Activated CD4-positive, alpha-beta memory T cell treated with anti-CD3 and anti-CD28 coated beads, Interleukin-2, amount 10 ng/mL, durations not matched to agents 7 days and 5 days (primary cell): ENCODE measurements around the gene SGSM2. TPM values are rescaled to one million over a fixed set of nuclear protein-coding genes. Genes with fewer than 3 reads are reported as not detected.

ENCODE experiments used
- CTCF ChIA-PET: fragments of 350-600 bp; sonication (Branson Sonifier 250); formaldehyde crosslinking; loops from one replicate; lab custom pipeline; 2021; ENCODE audit warnings: antibody characterized with exemption, inconsistent platforms; lab: Charles Lee
- POLR2A ChIA-PET: fragments of 350-600 bp; sonication (Branson Sonifier 250); formaldehyde crosslinking; loops from one replicate; lab custom pipeline; 2021; ENCODE audit warnings: antibody characterized with exemption; lab: Charles Lee
- DNase-seq: peaks from one replicate; pipeline ENCODE4 v3.0.0-alpha.2; 2020
- H3K27ac Mint-ChIP-seq: one replicate; pipeline ENCODE4 v1.8.0; 2021; ENCODE audit warnings: mild to moderate bottlenecking, mixed read lengths
- H3K27me3 Mint-ChIP-seq: one replicate; pipeline ENCODE4 v1.8.0; 2021; ENCODE audit warnings: mixed read lengths
- H3K36me3 Mint-ChIP-seq: one replicate; pipeline ENCODE4 v1.8.0; 2021; ENCODE audit warnings: low read depth, mixed read lengths
- H3K4me1 Mint-ChIP-seq: one replicate; pipeline ENCODE4 v1.8.0; 2021; ENCODE audit warnings: mixed read lengths
- H3K4me3 Mint-ChIP-seq: one replicate; pipeline ENCODE4 v1.8.0; 2021; ENCODE audit warnings: mild to moderate bottlenecking, mixed read lengths
- H3K9me3 Mint-ChIP-seq: one replicate; pipeline ENCODE4 v1.8.0; 2021; ENCODE audit warnings: mixed read lengths
- total RNA-seq, 2 experiments: library from RNA; stranded (reverse); gene quantifications; one replicate each; pipeline ENCODE4 v1.2.3, GENCODE V29; 2021

The SGSM2 gene
- total RNA-seq, 2 experiments from 2014 or later = 45.4 to 49.4 TPM

DNA sequence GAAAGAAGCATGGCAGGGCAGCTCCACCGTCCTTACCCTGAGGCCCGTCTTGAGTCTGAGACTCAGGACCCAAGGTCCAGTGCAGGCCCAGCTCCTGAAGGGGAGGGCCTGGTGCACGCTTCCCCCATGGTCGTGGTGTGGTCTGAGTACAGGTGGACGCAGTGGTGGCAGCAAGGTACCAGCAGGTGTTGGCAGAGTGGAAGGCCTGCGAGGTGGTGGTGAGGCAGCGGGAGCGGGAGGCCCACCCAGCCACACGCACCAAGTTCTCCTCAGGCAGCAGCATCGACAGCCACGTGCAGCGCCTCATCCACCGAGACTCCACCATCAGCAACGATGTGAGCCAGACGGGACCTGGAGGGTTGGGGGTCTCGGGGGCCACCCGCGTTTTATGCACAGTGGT lies 35.9 kb downstream of the SGSM2 start:
- H3K9me3 Mint-ChIP-seq = no peaks in the 10 kb centered on the region

DNA sequence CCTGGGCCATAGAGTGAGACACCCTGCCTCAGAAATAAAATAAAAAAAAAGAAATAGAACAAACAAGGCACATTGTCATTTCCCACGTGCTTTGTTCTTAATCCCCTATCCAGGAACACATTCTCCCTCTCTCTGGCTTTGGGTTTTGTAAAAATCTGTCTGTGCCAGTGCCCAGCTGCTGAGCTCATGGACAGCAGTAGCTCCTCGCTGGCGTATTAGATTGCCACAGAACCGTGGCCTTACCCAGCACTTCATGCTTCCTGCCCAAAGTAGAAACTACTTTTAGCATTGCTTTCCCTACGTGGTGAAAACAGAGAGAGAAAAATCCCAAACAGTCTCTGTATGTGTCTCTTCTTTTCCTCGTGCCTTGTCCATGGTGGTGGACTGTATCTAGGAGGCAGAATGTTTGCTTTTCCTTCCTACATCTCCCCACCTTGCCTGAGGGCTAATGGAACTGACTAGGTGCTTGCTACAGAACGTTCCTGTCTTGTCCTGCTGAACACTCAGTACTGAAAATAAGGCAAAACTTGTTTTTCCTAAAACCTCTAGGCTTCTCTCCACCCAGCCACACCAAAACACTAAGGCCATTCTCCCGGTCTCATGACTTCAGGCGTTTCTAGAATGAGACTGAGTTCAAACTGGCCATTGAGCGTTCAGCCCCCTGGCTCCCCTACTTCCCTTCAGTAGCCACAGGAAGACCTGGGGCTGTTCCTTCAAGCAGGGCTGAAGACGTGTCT lies 37.4 kb downstream of the SGSM2 start:
- ChIA-PET POLR2A (interaction anchor here (1.1 kb wide), 1 partner anchor 38 kb away, joined by 3 read pairs; the partner anchor contains the start of gene TSR1), CTCF (interaction anchor here (2.3 kb wide), 1 partner anchor 8 kb away, joined by 8 read pairs; no protein-coding TSS in a partner anchor)
- no peaks in the 10 kb centered on the region for H3K36me3 Mint-ChIP-seq
- H3K27ac Mint-ChIP-seq = no peak overlapping the region
- no peaks in the 10 kb centered on the region for H3K27me3 Mint-ChIP-seq
- no peaks in the 10 kb centered on the region for H3K9me3 Mint-ChIP-seq
- H3K4me1 Mint-ChIP-seq = no peaks in the 10 kb centered on the region
- no peak for DNase-seq
- no peak overlapping the region for H3K4me3 Mint-ChIP-seq

More for the DNA sequence above, 35.9 kb downstream of the SGSM2 start:
- no peak overlapping the region for H3K4me3 Mint-ChIP-seq
- no peaks in the 10 kb centered on the region for H3K27me3 Mint-ChIP-seq
- CTCF ChIA-PET = interaction anchor here (1.2 to 2.3 kb wide), 2 partner anchors 9 to 43 kb away, joined by 6 to 8 read pairs; no protein-coding TSS in a partner anchor
- H3K27ac Mint-ChIP-seq = no peak overlapping the region
- POLR2A ChIA-PET = interaction anchor here (1.5 kb wide), 1 partner anchor 9 kb away, joined by 4 read pairs; no protein-coding TSS in a partner anchor
- H3K36me3 Mint-ChIP-seq = no peaks in the 10 kb centered on the region
- DNase-seq = no peak
- no peaks in the 10 kb centered on the region for H3K4me1 Mint-ChIP-seq

DNA sequence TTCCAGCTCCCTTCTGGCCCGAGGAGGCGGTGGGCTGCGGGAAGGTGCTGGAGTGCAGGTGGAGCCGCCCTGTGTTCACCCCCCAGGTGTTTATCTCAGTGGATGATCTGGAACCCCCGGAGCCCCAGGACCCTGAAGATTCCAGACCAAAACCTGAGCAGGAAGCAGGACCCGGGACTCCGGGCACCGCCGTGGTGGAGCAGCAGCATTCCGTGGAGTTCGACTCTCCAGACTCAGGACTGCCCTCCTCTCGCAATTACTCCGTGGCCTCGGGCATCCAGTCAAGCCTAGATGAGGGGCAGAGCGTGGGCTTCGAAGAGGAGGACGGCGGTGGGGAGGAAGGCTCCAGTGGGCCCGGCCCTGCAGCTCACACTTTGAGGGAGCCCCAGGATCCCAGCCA lies 38.1 kb downstream of the SGSM2 start:
- Mint-ChIP-seq H3K4me1 (no peaks in the 10 kb centered on the region), H3K36me3 (no peaks in the 10 kb centered on the region), H3K27me3 (no peaks in the 10 kb centered on the region), H3K27ac (no peak overlapping the region), H3K9me3 (no peaks in the 10 kb centered on the region), H3K4me3 (no peak overlapping the region)
- CTCF ChIA-PET = no interaction called here
- POLR2A ChIA-PET = no interaction called here
- no peak for DNase-seq

DNA sequence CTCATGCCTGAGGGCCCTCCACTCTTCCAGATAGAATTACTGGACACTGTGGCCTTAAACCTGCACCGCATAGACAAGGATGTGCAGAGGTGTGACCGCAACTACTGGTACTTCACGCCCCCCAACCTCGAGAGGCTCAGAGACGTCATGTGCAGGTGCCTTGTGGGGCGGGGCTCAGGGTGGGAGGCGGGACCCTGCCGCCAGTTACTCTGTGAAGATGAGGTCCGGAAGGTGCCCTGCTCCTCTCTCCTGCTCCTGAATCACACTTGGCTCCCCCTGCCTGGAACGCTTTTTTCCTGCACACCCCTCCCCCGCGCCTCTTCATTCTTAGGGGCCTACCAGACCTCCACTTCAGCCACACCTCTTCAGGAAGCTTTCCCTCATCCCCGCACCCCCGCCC lies 38.8 kb downstream of the SGSM2 start:
- POLR2A ChIA-PET = no interaction called here
- H3K4me1 Mint-ChIP-seq = no peaks in the 10 kb centered on the region

DNA sequence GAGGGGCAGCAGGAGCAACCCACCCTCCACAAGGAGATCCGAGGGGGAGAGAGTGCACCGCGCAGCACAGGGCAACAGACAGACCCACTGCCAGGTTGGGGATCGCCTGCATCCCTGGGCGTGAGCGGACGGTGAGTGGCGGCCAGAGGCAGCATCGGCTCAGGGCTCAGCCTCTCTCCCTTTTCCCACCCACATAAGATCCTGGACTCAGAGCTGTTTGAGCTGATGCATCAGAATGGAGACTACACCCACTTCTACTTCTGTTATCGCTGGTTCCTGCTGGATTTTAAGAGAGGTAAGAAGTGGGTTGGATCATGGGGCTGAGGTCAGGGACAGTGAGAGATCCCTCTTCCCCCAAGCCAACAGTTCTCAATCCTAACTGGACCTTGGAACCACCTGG lies 40.4 kb downstream of the SGSM2 start:
- DNase-seq = no peak
- Mint-ChIP-seq H3K27ac (no peak overlapping the region), H3K4me1 (no peaks in the 10 kb centered on the region), H3K9me3 (no peaks in the 10 kb centered on the region), H3K27me3 (no peaks in the 10 kb centered on the region), H3K36me3 (no peaks in the 10 kb centered on the region), H3K4me3 (no peak overlapping the region)
- ChIA-PET CTCF (interaction anchor here (7.9 kb wide), 1 partner anchor 37 kb away, joined by 425 read pairs; no protein-coding TSS in a partner anchor), POLR2A (no interaction called here)

More for the DNA sequence above, 38.8 kb downstream of the SGSM2 start:
- H3K4me3 Mint-ChIP-seq = no peak overlapping the region
- DNase-seq = no peak
- no peak overlapping the region for H3K27ac Mint-ChIP-seq
- no peaks in the 10 kb centered on the region for H3K27me3 Mint-ChIP-seq
- H3K36me3 Mint-ChIP-seq = no peaks in the 10 kb centered on the region
- CTCF ChIA-PET = no interaction called here
- H3K9me3 Mint-ChIP-seq = no peaks in the 10 kb centered on the region

DNA sequence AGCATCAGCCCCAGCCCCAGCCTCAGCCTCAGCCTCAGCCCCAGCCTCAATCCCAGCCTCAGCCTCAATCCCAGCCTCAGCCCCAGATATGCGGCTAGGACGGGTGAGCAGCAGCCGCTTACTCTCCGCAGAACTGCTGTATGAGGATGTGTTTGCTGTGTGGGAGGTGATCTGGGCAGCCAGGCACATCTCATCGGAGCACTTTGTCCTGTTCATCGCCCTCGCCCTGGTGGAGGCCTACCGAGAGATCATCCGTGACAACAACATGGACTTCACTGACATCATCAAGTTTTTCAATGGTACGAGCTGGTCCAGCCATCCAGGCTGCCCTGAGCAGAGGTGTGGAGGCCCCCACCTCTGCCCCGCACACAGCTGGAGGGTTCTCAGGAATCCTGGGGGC lies 41.6 kb downstream of the SGSM2 start:
- ChIA-PET CTCF (interaction anchor here (0.6 to 7.9 kb wide), 2 partner anchors 36 to 236 kb away, joined by 4 to 425 read pairs; no protein-coding TSS in a partner anchor), POLR2A (no interaction called here)
- no peak overlapping the region for H3K27ac Mint-ChIP-seq
- no peak for DNase-seq
- H3K4me3 Mint-ChIP-seq = no peak overlapping the region
- no peaks in the 10 kb centered on the region for H3K9me3 Mint-ChIP-seq
- no peaks in the 10 kb centered on the region for H3K4me1 Mint-ChIP-seq
- no peaks in the 10 kb centered on the region for H3K36me3 Mint-ChIP-seq
- H3K27me3 Mint-ChIP-seq = no peaks in the 10 kb centered on the region

DNA sequence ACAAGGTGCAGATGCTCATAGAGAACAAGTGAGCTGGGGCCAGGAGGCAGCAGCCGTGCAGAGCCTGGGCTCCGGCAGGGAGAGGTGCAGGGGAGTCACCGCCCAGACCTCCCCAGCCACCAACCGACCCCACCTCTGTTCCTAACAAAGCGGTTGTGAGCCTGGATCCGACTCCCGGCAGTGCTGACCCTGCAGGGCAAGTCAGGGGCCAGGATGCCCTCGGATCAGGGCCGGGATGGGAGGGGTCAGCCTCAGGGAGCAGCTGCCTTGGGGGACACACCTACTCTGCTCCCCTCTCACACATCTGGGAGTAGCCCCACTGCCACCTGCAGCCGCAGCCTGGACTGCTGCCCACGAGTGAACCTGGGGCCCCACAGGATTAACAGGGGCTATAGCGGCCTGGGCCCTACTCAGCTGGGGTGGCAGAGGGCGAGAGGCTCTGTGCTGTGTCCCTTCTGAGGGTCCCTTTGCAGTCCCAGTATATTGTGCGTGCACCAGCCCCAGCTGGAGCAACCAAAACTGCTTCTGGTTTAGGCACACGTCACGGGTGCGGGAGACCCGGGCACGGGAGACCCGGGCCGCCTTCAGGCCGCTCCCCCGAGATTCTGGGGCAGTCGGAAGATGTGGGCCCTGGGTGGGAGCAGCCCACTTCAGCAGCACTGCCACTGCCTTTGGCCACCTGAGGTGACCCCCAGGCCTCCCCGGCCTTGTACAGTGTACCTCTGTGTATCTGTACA lies 42.4 kb downstream of the SGSM2 start:
- no peak overlapping the region for H3K4me3 Mint-ChIP-seq
- no peaks in the 10 kb centered on the region for H3K36me3 Mint-ChIP-seq
- ChIA-PET POLR2A (no interaction called here), CTCF (interaction anchor here (0.6 to 7.9 kb wide), 3 partner anchors 26 to 237 kb away, joined by 4 to 425 read pairs (median 73); no protein-coding TSS in a partner anchor)
- DNase-seq = no peak
- H3K4me1 Mint-ChIP-seq = no peaks in the 10 kb centered on the region
- H3K27ac Mint-ChIP-seq = no peak overlapping the region
- H3K9me3 Mint-ChIP-seq = no peaks in the 10 kb centered on the region
- no peaks in the 10 kb centered on the region for H3K27me3 Mint-ChIP-seq

DNA sequence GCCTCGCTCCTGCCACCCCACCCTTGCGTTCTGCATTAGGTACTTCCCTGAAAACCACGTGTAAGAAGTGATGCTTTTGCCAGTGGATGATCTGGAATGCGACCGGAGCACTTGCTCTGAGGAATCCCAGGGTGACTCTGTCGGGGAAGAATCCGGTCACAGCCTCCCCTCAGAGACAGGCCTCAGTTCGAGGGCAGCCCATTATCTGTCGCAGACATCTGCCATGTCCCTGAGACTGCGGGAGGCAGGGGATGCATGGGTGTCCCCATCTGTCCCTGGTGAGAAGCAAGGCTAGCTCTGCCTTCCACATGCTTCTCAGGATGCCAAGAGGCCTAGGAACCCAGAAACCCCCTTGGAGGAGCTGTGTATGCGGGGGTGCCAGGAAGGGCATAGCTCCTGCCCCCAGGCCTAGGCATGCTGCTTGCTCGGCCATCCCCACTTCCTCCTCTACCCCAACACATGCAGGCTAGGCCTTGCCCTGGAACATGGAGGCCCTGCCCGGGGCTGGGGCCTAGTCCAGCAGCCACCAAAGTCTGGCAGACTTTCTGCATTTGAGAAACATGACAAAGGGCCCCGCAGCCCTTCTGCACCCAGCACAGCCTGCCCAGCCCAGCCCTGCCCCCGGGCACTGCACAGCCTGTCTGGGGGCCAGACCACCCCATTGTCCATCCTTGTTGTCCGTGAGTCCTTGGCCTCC lies 43.1 kb downstream of the SGSM2 start:
- no peaks in the 10 kb centered on the region for H3K27me3 Mint-ChIP-seq
- CTCF ChIA-PET = interaction anchor here (3.5 to 7.9 kb wide), 3 partner anchors 25 to 34 kb away, joined by 16 to 425 read pairs (median 73); no protein-coding TSS in a partner anchor
- no peaks in the 10 kb centered on the region for H3K9me3 Mint-ChIP-seq
- H3K36me3 Mint-ChIP-seq = no peaks in the 10 kb centered on the region
- H3K27ac Mint-ChIP-seq = no peak overlapping the region
- no peak for DNase-seq
- POLR2A ChIA-PET = interaction anchor here (5.2 kb wide), 1 partner anchor 36 kb away, joined by 60 read pairs; no protein-coding TSS in a partner anchor
- no peaks in the 10 kb centered on the region for H3K4me1 Mint-ChIP-seq
- no peak overlapping the region for H3K4me3 Mint-ChIP-seq

DNA sequence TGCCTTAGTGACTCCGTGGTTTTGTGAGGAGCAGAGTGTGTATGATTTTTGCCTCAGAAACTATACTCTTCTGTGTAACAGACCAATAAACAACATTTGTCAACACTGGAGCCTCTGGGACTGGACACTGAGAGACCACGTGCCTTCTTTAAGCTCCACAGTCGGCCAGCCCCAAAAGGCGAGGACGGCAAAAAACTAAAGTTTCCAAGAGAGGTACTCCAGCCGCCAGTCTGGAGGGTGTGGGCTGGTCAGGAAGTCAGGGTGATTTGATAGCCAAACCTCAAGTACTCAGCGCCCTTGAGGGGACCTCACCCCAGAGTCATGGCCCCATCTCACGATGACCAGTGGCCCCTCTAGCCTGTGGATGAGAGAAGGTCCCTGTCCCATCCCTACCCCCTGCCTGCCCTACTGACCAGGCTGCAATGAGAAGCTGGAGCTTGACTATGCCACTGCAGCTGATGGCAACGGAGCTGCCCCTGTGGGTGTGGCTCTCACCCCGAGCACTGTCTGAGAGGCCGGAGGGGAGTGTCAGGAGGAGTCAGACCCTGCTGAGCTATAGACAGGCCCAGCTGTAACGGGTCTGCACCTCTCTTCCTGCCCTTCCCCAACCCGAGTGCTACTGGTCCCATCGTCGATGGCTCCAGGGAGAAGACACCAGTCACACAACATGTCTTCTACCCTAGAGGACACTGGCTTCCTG lies 43.8 kb downstream of the SGSM2 start:
- Mint-ChIP-seq H3K36me3 (no peaks in the 10 kb centered on the region), H3K27me3 (no peaks in the 10 kb centered on the region), H3K27ac (no peak overlapping the region), H3K9me3 (no peaks in the 10 kb centered on the region), H3K4me1 (no peaks in the 10 kb centered on the region), H3K4me3 (no peak overlapping the region)
- DNase-seq = no peak
- CTCF ChIA-PET = interaction anchor here (0.6 to 7.9 kb wide), 6 partner anchors 11 to 45 kb away, joined by 3 to 425 read pairs (median 38); no protein-coding TSS in a partner anchor
- POLR2A ChIA-PET = interaction anchor here (2.0 to 5.2 kb wide), 3 partner anchors 21 to 38 kb away, joined by 7 to 68 read pairs (median 60); partner anchors contain the start of gene MNT

DNA sequence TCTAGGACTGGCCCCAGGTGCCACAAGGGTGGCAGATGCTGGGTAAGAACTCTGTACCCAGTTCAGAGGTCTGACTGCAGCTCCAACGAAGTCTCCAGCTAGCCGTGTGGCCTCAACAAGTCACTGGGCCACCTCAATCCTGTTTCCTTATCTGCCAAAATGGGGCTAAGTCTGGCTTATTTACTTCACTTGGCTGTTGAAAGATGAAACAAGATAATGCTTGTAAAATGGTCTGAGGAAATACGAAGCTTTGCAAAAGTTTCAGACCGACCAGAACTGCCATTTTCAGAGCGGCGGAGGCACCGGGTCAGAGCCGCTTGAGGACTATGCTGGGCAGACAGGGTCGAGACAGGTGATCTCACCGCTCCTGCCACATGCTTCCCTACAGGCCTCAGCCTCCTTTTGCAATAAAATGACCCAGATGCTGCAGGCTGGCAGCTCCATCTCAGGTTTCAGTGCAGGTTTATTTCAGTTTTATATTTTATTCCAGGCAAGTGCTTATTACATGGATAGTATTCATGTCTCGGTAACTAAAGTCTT lies 46.4 kb downstream of the SGSM2 start:
- Mint-ChIP-seq H3K27ac (no peak overlapping the region), H3K4me1 (peaks cover 4% of the 10 kb centered on the region), H3K4me3 (no peak overlapping the region), H3K27me3 (no peaks in the 10 kb centered on the region), H3K9me3 (no peaks in the 10 kb centered on the region), H3K36me3 (peaks cover 4% of the 10 kb centered on the region)
- CTCF ChIA-PET = interaction anchor here (0.7 to 7.9 kb wide), 13 partner anchors 9 to 491 kb away, joined by 3 to 425 read pairs (median 8); partner anchors contain the start of gene TSR1
- DNase-seq = no peak
- POLR2A ChIA-PET = interaction anchor here (1.2 to 5.2 kb wide), 5 partner anchors 9 to 32 kb away, joined by 3 to 68 read pairs (median 51); partner anchors contain the start of gene MNT

DNA sequence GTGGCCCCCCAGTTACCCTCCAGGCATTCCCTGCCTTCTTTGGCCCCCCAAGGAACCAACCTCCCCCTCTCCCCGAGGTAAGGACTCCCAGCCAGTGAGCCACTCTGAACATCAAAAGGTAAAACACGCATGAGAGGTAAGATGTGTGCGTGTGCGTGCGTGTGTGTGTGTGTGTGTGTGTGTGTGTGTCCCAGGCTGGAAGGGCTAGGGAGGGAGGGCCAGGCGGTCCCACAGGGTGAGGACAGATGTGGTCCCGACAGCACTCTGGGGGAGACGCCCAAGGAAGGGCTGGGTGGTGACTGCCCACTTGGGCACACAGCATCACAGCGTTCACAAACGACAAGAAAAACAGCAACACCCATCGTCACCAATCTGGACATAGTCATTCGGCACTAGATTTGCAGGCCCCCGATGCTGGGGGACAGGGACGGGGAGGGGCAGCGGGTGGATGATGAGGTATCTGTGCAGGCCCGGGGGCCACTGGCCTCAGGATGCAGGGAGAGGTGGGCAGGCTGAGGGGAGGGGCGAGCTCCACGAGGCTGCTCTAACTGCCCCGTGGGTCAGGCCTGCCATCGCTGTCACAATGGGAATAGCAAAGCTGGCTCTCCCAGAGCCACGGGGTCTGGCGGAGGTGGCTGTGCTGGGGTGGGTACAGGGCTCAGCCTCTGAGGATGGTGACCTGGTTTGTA lies 47.3 kb downstream of the SGSM2 start:
- Mint-ChIP-seq H3K36me3 (peaks cover 4% of the 10 kb centered on the region), H3K4me1 (peaks cover 11% of the 10 kb centered on the region), H3K27me3 (no peaks in the 10 kb centered on the region), H3K4me3 (no peak overlapping the region), H3K27ac (no peak overlapping the region), H3K9me3 (no peaks in the 10 kb centered on the region)
- ChIA-PET POLR2A (interaction anchor here (2.3 to 5.2 kb wide), 3 partner anchors 17 to 31 kb away, joined by 7 to 68 read pairs (median 60); partner anchors contain the start of gene MNT), CTCF (interaction anchor here (1.1 to 7.9 kb wide), 3 partner anchors 21 to 290 kb away, joined by 3 to 425 read pairs (median 73); no protein-coding TSS in a partner anchor)
- no peak for DNase-seq
